Measurements from ENCODE around the gene DMBT1.

DMBT1 gene

GRCh38 chr10:122560279-122560804 is at the start of gene DMBT1:
DMBT1 (plus strand) TSS chr10:122560754; CDS start chr10:122560771, 17 bp downstream.
- no peak for DNase-seq (ENCODE audit: low spot score)

- no peak for DNase-seq (ENCODE audit: low spot score)
Observed at GRCh38 chr10:122513053-122513452, 47.5 kb upstream of the DMBT1 start.

- no peak for DNase-seq (ENCODE audit: low spot score)
Observed at GRCh38 chr10:122514045-122514840, 46.3 kb upstream of the DMBT1 start.

- no peak for DNase-seq (ENCODE audit: low spot score)
Observed at GRCh38 chr10:122515022-122515424, 45.5 kb upstream of the DMBT1 start.

- DNase-seq (ENCODE audit: low spot score), result no peak
Observed at GRCh38 chr10:122515588-122516231, 44.8 kb upstream of the DMBT1 start.

- no peak for DNase-seq (ENCODE audit: low spot score)
Observed at GRCh38 chr10:122516734-122517133, 43.8 kb upstream of the DMBT1 start.

GRCh38 chr10:122519144-122519543 is 41.4 kb upstream of the DMBT1 start:
- DNase-seq (ENCODE audit: low spot score), result no peak

GRCh38 chr10:122519873-122520272 is 40.7 kb upstream of the DMBT1 start:
- no peak for DNase-seq (ENCODE audit: low spot score)

GRCh38 chr10:122521011-122521410 is 39.5 kb upstream of the DMBT1 start:
- DNase-seq (ENCODE audit: low spot score), result no peak

GRCh38 chr10:122524811-122525210 is 35.7 kb upstream of the DMBT1 start:
- no peak for DNase-seq (ENCODE audit: low spot score)

- DNase-seq (ENCODE audit: low spot score), result peak; percentile 13
Observed at GRCh38 chr10:122525788-122526187, 34.8 kb upstream of the DMBT1 start.

GRCh38 chr10:122526892-122527291 is 33.7 kb upstream of the DMBT1 start:
- DNase-seq (ENCODE audit: low spot score), result no peak

- DNase-seq (ENCODE audit: low spot score), result no peak
Observed at GRCh38 chr10:122530177-122530576, 30.4 kb upstream of the DMBT1 start.

GRCh38 chr10:122531261-122531660 is 29.3 kb upstream of the DMBT1 start:
- DNase-seq (ENCODE audit: low spot score), result no peak

GRCh38 chr10:122531939-122532338 is 28.6 kb upstream of the DMBT1 start:
- DNase-seq (ENCODE audit: low spot score), result no peak

GRCh38 chr10:122532601-122533296 is 27.8 kb upstream of the DMBT1 start:
- DNase-seq (ENCODE audit: low spot score), result no peak

GRCh38 chr10:122537545-122537944 is 23.0 kb upstream of the DMBT1 start:
- DNase-seq (ENCODE audit: low spot score), result no peak

GRCh38 chr10:122541541-122542002 is 19.0 kb upstream of the DMBT1 start:
- DNase-seq (ENCODE audit: low spot score), result no peak

GRCh38 chr10:122543676-122544445 is 16.7 kb upstream of the DMBT1 start:
- no peak for DNase-seq (ENCODE audit: low spot score)

- DNase-seq (ENCODE audit: low spot score), result no peak
Observed at GRCh38 chr10:122544493-122544892, 16.1 kb upstream of the DMBT1 start.

GRCh38 chr10:122546242-122546641 is 14.3 kb upstream of the DMBT1 start:
- DNase-seq (ENCODE audit: low spot score), result no peak

All from NAMALWA (cell line).